COLO668 (cell line): ENCODE results near the gene MTMR8.
"Not testable (repeated sequence)": the region's sequence is repeated elsewhere in the genome, so short reads cannot be mapped to it uniquely, and the experiment has no call there.

ENCODE experiments used
- DNase-seq: peaks from one replicate; lab custom pipeline; 2025; ENCODE audit not compliant: unreplicated experiment; lab: John Stamatoyannopoulos, UW

The MTMR8 gene

DNA sequence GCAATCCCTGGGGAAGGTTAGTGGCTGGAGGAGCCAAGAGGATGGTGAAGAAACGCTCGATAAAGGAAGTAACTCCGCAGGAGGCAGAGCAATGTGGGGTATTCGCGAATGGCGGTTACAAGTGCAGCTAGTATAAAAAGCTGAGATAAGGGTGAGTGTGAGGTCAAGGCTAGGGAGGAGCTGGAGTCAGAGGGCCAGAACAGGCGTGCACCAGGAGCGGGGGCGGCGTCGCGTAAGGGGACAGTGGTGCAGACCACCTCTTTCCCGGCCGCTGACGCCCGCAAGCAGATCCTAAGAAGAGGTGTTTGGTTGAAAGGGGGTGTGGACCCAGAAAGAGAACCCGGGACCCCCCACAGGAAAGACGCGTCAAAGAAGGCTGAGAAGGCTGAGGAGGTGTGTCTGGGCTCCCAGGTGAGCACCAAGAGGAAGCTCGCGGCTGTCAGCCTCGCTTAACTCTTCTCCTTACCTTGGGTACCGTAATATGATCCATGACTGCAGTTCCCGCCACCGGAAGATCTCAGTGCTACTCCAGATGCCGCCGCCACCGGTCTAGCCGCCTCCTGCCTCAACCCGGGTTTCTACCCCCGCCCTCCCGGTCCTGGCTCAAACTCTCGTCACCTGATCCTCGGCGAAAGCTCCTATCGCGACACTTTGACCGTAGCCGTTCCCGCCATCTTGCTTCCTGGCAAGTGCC lies at the start of gene MTMR8:
MTMR8 (minus strand) TSS at position 579 of the 694 bp plus-strand sequence; CDS start at position 490, 89 bp downstream.
- peak; percentile 78 for DNase-seq

DNA sequence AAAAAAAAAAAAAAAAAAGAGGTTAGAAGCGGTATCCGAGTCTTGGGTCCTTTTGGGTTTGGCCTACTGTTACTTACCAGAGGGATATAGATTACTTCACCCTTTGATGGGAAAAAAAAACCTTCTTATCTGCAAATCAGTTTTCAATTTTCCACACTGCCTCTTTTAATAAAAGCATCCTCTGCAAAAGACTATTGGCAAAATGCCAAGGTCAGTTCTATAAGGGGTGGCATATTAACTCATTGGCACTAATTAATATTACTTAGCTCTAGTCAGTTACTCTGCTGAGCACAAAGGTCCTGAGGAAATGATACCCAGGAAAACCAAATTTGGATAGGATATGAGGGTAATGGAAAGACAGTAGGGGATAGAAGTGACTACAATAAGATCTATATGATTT lies 44.3 kb upstream of the MTMR8 start:
- no peak for DNase-seq

DNA sequence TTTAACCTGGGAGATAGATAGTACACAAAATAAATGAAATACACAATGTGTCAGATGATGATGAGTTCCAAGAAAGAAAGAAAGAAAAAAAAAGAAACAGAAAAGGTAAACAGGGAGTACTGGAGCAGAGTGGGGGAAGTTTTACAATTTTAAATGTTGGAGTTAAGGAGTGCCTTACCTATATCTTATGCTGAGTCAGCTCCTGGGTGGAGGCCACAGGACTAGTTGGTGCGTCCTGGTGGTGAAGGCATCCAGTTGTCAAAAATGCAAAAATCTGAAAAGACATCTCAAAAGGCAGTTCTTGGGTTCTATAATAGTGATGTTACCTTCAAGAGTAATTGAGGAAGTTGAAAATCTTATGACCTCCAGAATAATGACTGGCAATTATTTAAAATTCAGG lies 42.4 kb upstream of the MTMR8 start:
- DNase-seq: no peak

DNA sequence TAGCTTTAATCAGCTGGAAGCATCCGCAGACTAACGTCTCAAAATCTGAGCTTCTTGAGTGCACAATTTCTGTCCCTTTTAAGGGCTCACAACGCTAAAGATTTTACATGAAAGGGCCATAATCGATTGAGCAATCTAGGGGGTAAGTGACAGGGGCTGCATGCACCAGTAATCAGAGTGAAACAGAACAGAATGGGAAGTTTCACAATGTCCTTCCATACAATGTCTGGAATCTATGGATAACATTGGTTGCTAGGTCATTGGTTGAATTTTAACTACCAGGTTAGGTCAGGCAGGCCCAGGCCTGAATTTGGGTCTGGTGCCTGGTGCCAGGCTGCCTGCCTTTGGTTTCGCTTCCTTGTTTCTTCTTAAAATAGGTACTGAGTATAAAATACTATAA lies 42.0 kb upstream of the MTMR8 start:
- DNase-seq: no peak

- DNase-seq: no peak
Observed at GRCh38 chrX:64428371-64428770, 33.1 kb upstream of the MTMR8 start.

- DNase-seq: no peak
Observed at GRCh38 chrX:64427787-64428186, 32.5 kb upstream of the MTMR8 start.

DNA sequence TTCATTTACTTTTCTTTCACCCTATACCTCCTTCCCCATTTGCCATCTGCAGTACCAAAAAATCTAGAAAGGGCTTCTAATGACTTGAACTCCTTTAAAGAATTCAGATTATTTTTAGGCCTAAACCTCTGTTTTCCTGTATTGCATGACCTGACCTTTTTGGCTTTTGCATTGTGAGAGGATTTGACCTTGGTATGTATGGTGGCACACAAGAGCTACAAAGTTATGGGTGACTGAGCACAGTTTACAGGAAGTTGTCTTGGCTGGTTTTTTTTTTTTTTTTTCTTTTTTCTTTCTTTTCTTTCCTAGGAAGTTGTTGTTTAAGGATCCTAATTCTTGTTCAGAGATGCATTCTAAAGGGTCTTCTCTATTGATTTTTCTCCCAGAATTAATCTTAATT lies 32.0 kb upstream of the MTMR8 start:
- no peak for DNase-seq

GRCh38 chrX:64409730-64410129 lies 14.5 kb upstream of the MTMR8 start:
- DNase-seq: not testable (repeated sequence)

DNA sequence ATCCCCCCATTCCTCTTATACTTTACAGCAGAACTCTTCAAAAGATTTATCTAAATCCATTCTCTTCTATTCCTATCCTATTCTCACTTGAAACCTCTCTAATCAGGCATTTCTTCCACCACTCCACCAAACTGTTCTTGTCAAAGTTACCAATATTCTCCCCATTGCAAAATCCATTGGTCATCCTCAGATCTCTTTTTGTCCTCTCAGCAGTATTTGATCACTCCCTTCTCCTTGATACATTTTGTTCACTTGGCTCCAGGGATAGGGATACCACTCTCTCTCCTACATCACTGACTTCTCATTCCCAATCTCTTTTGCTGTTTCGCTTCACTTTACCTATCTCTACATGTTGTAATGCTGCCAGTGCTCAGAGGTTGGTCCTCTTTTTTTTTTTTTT lies 2.8 kb upstream of the MTMR8 start:
- DNase-seq: no peak

GRCh38 chrX:64395568-64395929 lies 297 bp upstream of the MTMR8 start:
- DNase-seq: no peak

- no peak for DNase-seq
Observed at GRCh38 chrX:64394059-64394873, 986 bp downstream of the MTMR8 start.

GRCh38 chrX:64389489-64389888 lies 5.8 kb downstream of the MTMR8 start:
- DNase-seq: no peak

DNA sequence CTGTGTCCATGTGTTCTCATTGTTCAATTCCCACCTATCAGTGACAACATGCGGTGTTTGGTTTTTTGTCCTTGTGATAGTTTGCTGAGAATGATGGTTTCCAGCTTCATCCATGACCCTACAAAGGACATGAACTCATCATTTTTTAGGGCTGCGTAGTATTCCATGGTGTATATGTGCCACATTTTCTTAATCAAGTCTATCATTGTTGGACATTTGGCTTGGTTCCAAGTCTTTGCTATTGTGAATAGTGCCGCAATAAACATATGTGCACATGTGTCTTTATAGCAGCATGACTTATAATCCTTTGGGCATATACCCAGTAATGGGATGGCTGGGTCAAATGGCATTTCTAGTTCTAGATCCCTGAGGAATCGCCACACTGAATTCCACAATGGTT lies 14.5 kb downstream of the MTMR8 start:
- not testable (repeated sequence) for DNase-seq

- no peak for DNase-seq
Observed at GRCh38 chrX:64379924-64380323, 15.3 kb downstream of the MTMR8 start.

GRCh38 chrX:64377753-64378152 lies 17.5 kb downstream of the MTMR8 start:
- DNase-seq: no peak

DNA sequence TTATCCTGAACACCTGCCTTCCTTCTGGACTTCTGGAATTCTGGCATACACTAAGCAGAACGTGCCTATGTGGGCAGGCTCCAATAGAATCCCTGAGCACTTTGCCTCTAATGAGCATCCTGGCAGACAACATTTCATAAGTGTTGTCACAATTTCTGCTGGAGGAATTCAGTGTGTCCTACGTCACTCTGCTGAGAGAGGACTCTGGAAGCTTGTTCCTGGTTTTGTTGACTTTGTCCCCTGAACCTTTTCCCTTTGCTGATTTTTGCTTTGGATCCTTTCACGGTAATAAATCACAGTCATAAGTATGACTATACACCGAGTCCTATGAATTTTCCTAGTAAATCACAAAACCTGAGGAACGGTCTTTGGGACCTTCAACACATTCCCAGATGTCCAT lies 43.2 kb downstream of the MTMR8 start:
- DNase-seq: no peak

GRCh38 chrX:64350521-64350920 lies 44.7 kb downstream of the MTMR8 start:
- DNase-seq: no peak

DNA sequence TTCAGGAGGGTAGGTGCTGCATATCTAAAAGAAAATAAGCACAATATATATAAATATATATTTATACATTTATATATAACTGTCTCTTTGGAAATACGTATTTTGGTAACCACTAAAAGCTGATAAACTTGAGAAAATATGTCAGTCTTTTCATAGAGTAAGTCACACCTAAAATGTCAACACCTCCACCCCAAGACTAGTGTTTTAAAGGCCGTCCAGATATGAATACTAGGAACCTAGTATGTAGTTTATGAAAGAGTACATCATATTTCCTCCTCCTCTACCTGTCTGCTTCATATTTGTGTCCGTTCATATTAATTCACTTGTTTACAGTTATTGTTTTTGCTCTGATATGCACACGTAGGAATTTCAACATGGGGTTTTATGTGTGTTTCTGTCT lies 45.2 kb downstream of the MTMR8 start:
- no peak for DNase-seq

DNA sequence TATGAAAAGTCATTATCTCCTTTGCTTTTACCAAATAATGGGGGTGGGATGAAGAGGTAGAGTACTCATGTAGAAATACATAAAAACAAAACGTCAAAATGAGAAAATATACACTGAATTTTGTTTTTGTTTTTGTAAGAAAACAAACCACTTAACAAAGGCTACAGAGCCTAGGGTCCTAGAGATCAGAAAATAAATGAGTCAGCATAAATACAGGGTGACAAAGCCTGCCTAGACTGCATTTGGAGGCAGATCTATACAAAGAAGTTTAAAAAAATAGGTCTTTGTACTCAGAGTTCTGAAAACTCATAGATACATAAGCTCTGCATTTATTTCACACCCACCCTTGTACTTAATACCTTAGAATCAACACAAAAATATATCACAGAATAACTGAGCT lies 52.4 kb downstream of the MTMR8 start:
- no peak for DNase-seq

- no peak for DNase-seq
Observed at GRCh38 chrX:64338296-64338695, 57.0 kb downstream of the MTMR8 start.

DNA sequence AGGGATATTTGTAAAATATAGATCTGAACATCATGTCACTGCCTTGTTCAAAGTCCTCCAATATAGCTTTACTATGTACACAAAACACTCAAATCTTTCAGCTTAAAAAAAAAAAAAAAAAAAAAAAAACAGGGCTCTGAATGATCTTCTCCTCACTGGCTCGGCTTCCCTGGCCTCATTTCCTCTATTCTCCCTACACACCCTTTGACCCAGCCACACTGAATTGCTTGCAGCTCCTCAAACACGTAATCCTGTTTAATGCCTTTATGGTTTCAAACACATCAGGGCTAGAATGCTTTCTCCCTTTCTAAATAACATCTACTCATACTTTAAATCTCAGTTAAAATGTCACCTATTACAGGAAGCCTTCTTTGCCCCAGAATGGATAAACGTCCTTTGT lies 60.8 kb downstream of the MTMR8 start:
- no peak for DNase-seq

DNA sequence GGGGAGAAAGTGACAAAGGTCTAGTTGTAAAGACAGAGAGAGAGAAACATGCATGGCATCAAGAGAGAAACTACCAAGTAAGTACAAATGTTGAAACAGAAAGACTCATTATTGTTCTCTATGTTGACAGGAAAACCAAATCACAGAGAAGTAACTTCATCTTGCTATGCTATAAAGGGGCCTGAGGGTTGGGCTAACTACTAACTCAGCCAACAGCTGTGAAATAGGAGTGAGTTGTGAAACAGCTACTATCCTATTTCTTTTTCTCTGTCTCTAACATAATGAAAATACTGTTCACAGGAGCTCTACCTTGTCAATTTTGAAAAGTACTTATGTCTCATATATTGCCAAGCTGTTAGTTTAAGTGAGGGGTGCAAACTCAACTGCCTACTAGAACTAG lies 65.0 kb downstream of the MTMR8 start:
- no peak for DNase-seq

GRCh38 chrX:64321507-64321906 lies 73.7 kb downstream of the MTMR8 start:
- no peak for DNase-seq
